ENCODE results near the gene PTPRM.

The PTPRM gene

DNA sequence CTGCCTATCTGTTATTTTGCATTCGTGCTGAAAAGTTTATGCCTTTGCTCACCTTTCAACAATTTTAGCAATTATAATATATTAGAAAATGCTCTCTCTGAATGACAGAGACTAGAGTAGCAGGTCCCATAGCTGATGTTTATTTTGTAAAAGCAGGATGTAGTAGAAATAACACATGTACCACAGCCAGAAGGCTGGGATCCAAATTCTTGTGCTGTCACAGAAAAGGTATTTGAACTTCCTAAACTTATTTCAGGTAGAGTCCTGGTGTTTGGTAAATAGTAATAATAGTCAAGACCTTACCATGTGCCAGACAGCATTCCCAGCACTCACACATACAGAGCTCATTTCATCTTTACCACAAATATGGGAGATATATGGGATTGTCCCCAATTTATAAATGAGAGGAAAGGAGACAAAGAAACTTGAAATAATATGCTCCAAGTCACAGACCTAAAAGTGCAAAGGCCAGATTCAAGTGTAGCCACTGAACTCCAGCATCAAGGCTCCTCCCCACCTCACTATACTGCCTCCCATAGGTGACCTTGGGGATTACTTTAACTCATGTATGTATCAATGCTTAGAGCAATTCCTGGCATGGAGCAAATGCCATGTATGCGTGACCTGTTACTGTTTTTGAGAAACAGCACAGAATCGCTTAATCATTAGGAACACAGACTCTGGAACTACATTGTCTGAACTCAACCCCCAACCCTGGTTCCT is 757.4 kb downstream of the PTPRM start (continued):
- TF ChIP-seq ZNF513 (tag by site-specific recombination; IDR thresholded peaks at IDR 0.05) = no peak
- no peak for TF ChIP-seq ZFP41 (tag by site-specific recombination; IDR thresholded peaks at IDR 0.05; ENCODE audit: borderline replicate concordance)

GRCh38 chr18:8326763-8327394 is 759.8 kb downstream of the PTPRM start:
- Histone ChIP-seq H3K36me3 (ENCODE audit: control insufficient read depth in 2 of 2, insufficient read depth in 1 of 2, low read length in 2 of 2) (no peaks in the 10 kb centered on the region), H3K4me3 (ENCODE audit: low read depth, low read length) (no peak overlapping the region), H3K9me3 (ENCODE audit: control insufficient read depth, insufficient read depth, low read depth, low read length) (no peaks in the 10 kb centered on the region), H3K4me1 (ENCODE audit: control insufficient read depth, insufficient read depth, low read length) (0 out of 2 replicates have a peak, but pooled peaks cover 3% of the 10 kb centered on the region), H3K27ac (ENCODE audit: extremely low read depth, low read depth, low read length) (no peak overlapping the region)
- ChIA-PET POLR2A (no interaction called here), CTCF (interaction anchor here (0.6 kb wide), 1 partner anchor 301 kb away, joined by 4 read pairs; no protein-coding TSS in a partner anchor)
- TF ChIP-seq ZNF202 (tag by site-specific recombination; IDR thresholded peaks at IDR 0.05; ENCODE audit: borderline replicate concordance) (no peak), ZIC2 (tag by site-specific recombination; IDR thresholded peaks at IDR 0.05) (no peak), ZNF239 (tag by site-specific recombination; IDR thresholded peaks at IDR 0.05) (no peak), TSHZ1 (tag by site-specific recombination; IDR thresholded peaks at IDR 0.05; ENCODE audit: borderline replicate concordance) (no peak), ZNF26 (tag by site-specific recombination; IDR thresholded peaks at IDR 0.05) (no peak), ZNF292 (tag by site-specific recombination; IDR thresholded peaks at IDR 0.05; ENCODE audit: borderline replicate concordance, low read depth) (no peak), ZNF18 (tag by site-specific recombination; IDR thresholded peaks at IDR 0.05) (no peak), GLIS2 (tag by site-specific recombination; IDR thresholded peaks at IDR 0.05) (no peak), ZFHX2 (tag by site-specific recombination; conservative IDR thresholded peaks at IDR 0.05) (no peak)

- ChIA-PET POLR2A (no interaction called here), CTCF (no interaction called here)
- H3K4me1 ChIP-seq (ENCODE audit: control insufficient read depth, insufficient read depth, low read length) = no peaks in the 10 kb centered on the region
- H3K27ac ChIP-seq (ENCODE audit: extremely low read depth, low read depth, low read length) = no peak overlapping the region
- H3K4me3 ChIP-seq (ENCODE audit: low read depth, low read length) = no peak overlapping the region
- TF ChIP-seq ZNF18 (tag by site-specific recombination; IDR thresholded peaks at IDR 0.05) (no peak), ZNF600 (tag by site-specific recombination; IDR thresholded peaks at IDR 0.05) (no peak), ZNF664 (tag by site-specific recombination; IDR thresholded peaks at IDR 0.05) (no peak), KLF16 (tag by site-specific recombination; IDR thresholded peaks at IDR 0.05) (no peak), ZNF76 (tag by site-specific recombination; IDR thresholded peaks at IDR 0.05; ENCODE audit: borderline replicate concordance, low read depth) (no peak), KLF8 (tag by site-specific recombination; IDR thresholded peaks at IDR 0.05) (no peak), ZNF184 (tag by site-specific recombination; IDR thresholded peaks at IDR 0.05) (no peak), GFI1B (tag by site-specific recombination; IDR thresholded peaks at IDR 0.05) (no peak), ZNF785 (tag by site-specific recombination; IDR thresholded peaks at IDR 0.05) (no peak), ZNF658 (tag by site-specific recombination; IDR thresholded peaks at IDR 0.05) (no peak)
- TF ChIP-seq, protein P1, sequence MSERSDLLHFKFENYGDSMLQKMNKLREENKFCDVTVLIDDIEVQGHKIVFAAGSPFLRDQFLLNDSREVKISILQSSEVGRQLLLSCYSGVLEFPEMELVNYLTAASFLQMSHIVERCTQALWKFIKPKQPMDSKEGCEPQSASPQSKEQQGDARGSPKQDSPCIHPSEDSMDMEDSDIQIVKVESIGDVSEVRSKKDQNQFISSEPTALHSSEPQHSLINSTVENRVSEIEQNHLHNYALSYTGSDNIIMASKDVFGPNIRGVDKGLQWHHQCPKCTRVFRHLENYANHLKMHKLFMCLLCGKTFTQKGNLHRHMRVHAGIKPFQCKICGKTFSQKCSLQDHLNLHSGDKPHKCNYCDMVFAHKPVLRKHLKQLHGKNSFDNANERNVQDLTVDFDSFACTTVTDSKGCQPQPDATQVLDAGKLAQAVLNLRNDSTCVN (tag by site-specific recombination; optimal IDR thresholded peaks at IDR 0.05) = no peak
- H3K36me3 ChIP-seq (ENCODE audit: control insufficient read depth in 2 of 2, insufficient read depth in 1 of 2, low read length in 2 of 2) = no peaks in the 10 kb centered on the region
- H3K9me3 ChIP-seq (ENCODE audit: control insufficient read depth, insufficient read depth, low read depth, low read length) = no peaks in the 10 kb centered on the region
Measured at GRCh38 chr18:8328126-8328525, 761.0 kb downstream of the PTPRM start.

Measured in HEK293 (cell line).